HepG2 (cell line): ENCODE measurements around the gene PSORS1C2. TPM values are rescaled to one million over a fixed set of nuclear protein-coding genes. Genes with fewer than 3 reads are reported as not detected.
A peak's percentile ranks its signal among the peaks of the same experiment; 100 is the strongest.

ENCODE experiments used
- ARID2 ChIP-seq: sonication (generic); formaldehyde crosslinking; IDR thresholded peaks from 2 replicates; pipeline ENCODE4 v1.8.1; 2022; ENCODE audit warnings: mild to moderate bottlenecking, missing genetic modification reagents, borderline replicate concordance
- CBX5 ChIP-seq: sonication (generic); formaldehyde crosslinking; IDR thresholded peaks from 2 replicates; pipeline ENCODE4 v1.4.0; 2020; ENCODE audit warnings: missing genetic modification reagents, borderline replicate concordance
- GABPB1 ChIP-seq: IDR thresholded peaks from 2 replicates; pipeline ENCODE4 v1.6.1; 2016; ENCODE audit warnings: mild to moderate bottlenecking, missing genetic modification reagents, moderate library complexity, missing compliant biosample characterization
- HNF4A ChIP-seq: sonication (generic); formaldehyde crosslinking; IDR thresholded peaks from 2 replicates; pipeline ENCODE4 v1.4.0; 2020; ENCODE audit warnings: missing genetic modification reagents
- KAT8 ChIP-seq: IDR thresholded peaks from 2 replicates; pipeline ENCODE4 v1.6.1; 2016; ENCODE audit warnings: missing genetic modification reagents, missing compliant biosample characterization
- MEIS2 ChIP-seq: sonication (generic); formaldehyde crosslinking; IDR thresholded peaks from 2 replicates; pipeline ENCODE4 v1.9.0; 2021; ENCODE audit warnings: mild to moderate bottlenecking, missing genetic modification reagents
- MTA3 ChIP-seq: sonication (generic); formaldehyde crosslinking; IDR thresholded peaks from 2 replicates; pipeline ENCODE4 v1.4.0; 2020; ENCODE audit warnings: missing genetic modification reagents
- NFE2L2 ChIP-seq: fragments of 150-350 bp; IDR thresholded peaks from 2 replicates; pipeline ENCODE4 v1.6.1; 2014; ENCODE audit warnings: low read length
- RBFOX2 ChIP-seq: fragments of 200-400 bp; formaldehyde crosslinking; IDR thresholded peaks from 2 replicates; pipeline ENCODE4 v1.6.1; 2017; ENCODE audit warnings: low read depth, mild to moderate bottlenecking, low read length
- RFX1 ChIP-seq: fragments of 450-650 bp; IDR thresholded peaks from 2 replicates; pipeline ENCODE4 v1.6.1; 2017
- SUZ12 ChIP-seq: fragments of 150-350 bp; IDR thresholded peaks from 2 replicates; pipeline ENCODE4 v1.6.1; 2014; ENCODE audit warnings: low read depth, low read length
- TFDP2 ChIP-seq: sonication (generic); formaldehyde crosslinking; IDR thresholded peaks from 2 replicates; pipeline ENCODE4 v1.4.0; 2020; ENCODE audit warnings: missing genetic modification reagents
- ZNF501 ChIP-seq: sonication (generic); formaldehyde crosslinking; IDR thresholded peaks from 2 replicates; pipeline ENCODE4 v1.5.1; 2020; ENCODE audit warnings: mild to moderate bottlenecking, moderate library complexity, missing genetic modification reagents
- ZNF703 ChIP-seq: sonication (generic); formaldehyde crosslinking; IDR thresholded peaks from 2 replicates; pipeline ENCODE4 v1.5.1; 2020; ENCODE audit warnings: missing genetic modification reagents, mild to moderate bottlenecking, moderate library complexity, borderline replicate concordance
- ZNF883 ChIP-seq: sonication (generic); formaldehyde crosslinking; IDR thresholded peaks from 2 replicates; pipeline ENCODE4 v1.5.1; 2020; ENCODE audit warnings: mild to moderate bottlenecking, missing genetic modification reagents; ENCODE audit errors: not compliant biosample characterization
- polyA plus RNA-seq, 8 experiments: library from polyadenylated mRNA; depleted of rRNA in 3 of 8; stranded (reverse) in 7 of 8; unstranded in 1 of 8; fragments of >200 nt; fragmentation: Illumina TruSeq in 4 of 8; extraction: Trizol in 4 of 8; gene quantifications; 2 replicates each; pipeline versions ENCODE4 v1.2.1 to v1.2.3, GENCODE V29; 2011 to 2016; ENCODE audit warnings: low read depth in 4 of 8, missing spikeins in 1 of 8, mixed read lengths in 1 of 8; ENCODE audit not compliant: insufficient read depth in 1 of 8
- total RNA-seq, 5 experiments: library from RNA; depleted of rRNA; stranded (reverse); fragments of >200 nt; fragmentation: Illumina TruSeq; extraction: Trizol; gene quantifications; 2 replicates each; pipeline ENCODE4 v1.2.3, GENCODE V29; 2016; ENCODE audit warnings: low read depth in 1 of 5
- TF ChIP-seq, protein P1 (sequence below): sonication (generic); formaldehyde crosslinking; IDR thresholded peaks from 2 replicates; pipeline ENCODE4 v1.4.0; 2020; ENCODE audit warnings: mild to moderate bottlenecking, missing genetic modification reagents
- TF ChIP-seq, protein P2 (sequence below): sonication (generic); formaldehyde crosslinking; IDR thresholded peaks from 2 replicates; pipeline ENCODE4 v1.4.0; 2020; ENCODE audit warnings: missing genetic modification reagents, borderline replicate concordance

Gene PSORS1C2
- total and polyA plus RNA-seq, 2 of the 13 experiments (the other 11 are each of a cell fraction or from before 2014, with no cell fraction given) = not detected

- TF ChIP-seq, protein P1, sequence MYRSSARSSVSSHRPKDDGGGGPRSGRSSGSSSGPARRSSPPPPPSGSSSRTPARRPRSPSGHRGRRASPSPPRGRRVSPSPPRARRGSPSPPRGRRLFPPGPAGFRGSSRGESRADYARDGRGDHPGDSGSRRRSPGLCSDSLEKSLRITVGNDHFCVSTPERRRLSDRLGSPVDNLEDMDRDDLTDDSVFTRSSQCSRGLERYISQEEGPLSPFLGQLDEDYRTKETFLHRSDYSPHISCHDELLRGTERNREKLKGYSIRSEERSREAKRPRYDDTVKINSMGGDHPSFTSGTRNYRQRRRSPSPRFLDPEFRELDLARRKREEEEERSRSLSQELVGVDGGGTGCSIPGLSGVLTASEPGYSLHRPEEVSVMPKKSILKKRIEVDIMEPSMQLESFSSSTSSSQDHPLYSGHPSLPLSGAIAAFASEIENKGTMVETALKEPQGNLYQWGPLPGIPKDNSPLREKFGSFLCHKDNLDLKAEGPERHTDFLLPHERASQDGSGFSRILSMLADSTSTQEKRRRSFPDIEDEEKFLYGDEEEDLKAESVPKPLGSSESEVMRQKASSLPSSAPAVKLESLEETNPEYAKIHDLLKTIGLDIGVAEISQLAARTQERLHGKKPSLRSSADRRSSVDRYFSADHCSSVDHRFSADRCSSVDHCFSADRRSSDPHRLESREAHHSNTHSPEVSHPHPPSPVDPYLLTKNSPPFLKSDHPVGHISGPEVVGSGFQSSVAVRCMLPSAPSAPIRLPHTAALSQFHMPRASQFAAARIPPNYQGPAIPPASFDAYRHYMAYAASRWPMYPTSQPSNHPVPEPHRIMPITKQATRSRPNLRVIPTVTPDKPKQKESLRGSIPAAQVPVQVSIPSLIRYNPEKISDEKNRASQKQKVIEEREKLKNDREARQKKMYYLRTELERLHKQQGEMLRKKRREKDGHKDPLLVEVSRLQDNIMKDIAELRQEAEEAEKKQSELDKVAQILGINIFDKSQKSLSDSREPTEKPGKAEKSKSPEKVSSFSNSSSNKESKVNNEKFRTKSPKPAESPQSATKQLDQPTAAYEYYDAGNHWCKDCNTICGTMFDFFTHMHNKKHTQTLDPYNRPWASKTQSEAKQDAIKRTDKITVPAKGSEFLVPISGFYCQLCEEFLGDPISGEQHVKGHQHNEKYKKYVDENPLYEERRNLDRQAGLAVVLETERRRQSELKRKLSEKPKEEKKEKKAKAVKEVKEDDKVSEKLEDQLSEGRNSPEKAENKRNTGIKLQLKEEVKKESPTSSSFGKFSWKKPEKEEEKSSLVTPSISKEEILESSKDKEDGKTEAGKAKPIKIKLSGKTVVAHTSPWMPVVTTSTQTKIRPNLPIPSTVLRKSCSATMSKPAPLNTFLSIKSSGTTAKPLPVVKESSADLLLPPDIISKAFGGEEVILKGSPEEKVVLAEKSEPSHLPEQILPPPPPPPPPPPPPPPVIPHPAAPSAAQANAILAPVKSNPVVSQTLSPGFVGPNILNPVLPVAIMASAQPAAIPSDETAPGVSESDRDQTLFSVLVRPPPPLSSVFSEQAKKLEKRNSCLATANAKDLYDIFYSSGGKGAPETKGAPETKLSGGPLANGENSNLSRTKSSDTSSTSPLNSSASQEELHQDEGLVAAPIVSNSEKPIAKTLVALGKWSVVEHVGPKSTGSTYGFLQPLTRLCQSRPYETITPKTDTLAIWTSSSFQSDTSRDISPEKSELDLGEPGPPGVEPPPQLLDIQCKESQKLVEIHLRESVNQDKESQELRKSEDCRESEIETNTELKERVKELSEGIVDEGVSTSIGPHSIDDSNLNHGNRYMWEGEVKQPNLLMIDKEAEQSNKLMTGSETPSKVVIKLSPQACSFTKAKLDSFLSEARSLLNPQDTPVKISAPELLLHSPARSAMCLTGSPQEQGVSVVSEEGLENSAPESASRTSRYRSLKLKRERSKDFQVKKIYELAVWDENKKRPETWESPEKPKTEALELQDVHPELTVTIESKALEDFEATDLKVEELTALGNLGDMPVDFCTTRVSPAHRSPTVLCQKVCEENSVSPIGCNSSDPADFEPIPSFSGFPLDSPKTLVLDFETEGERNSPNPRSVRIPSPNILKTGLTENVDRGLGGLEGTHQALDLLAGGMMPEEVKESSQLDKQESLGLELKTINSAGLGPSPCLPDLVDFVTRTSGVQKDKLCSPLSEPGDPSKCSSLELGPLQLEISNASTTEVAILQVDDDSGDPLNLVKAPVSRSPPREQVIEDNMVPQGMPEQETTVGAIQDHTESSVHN = no peak
- TF ChIP-seq TFDP2 (CRISPR knock-in tag) (peak; percentile 57), MEIS2 (CRISPR knock-in tag) (no peak), RFX1 (no peak), SUZ12 (no peak), NFE2L2 (no peak), ARID2 (CRISPR knock-in tag) (no peak; the same call in 1 of the 2 replicates), ZNF501 (CRISPR knock-in tag) (peak; percentile 37; the same call in 1 of the 2 replicates), GABPB1 (CRISPR knock-in tag) (peak; percentile 79), ZNF703 (CRISPR knock-in tag) (no peak), ZNF883 (CRISPR knock-in tag) (peak; percentile 44), RBFOX2 (peak; percentile 67), HNF4A (CRISPR knock-in tag) (peak; percentile 88), CBX5 (CRISPR knock-in tag) (no peak; the same call in 1 of the 2 replicates), KAT8 (CRISPR knock-in tag) (peak; percentile 81), MTA3 (no peak)
- TF ChIP-seq, protein P2, sequence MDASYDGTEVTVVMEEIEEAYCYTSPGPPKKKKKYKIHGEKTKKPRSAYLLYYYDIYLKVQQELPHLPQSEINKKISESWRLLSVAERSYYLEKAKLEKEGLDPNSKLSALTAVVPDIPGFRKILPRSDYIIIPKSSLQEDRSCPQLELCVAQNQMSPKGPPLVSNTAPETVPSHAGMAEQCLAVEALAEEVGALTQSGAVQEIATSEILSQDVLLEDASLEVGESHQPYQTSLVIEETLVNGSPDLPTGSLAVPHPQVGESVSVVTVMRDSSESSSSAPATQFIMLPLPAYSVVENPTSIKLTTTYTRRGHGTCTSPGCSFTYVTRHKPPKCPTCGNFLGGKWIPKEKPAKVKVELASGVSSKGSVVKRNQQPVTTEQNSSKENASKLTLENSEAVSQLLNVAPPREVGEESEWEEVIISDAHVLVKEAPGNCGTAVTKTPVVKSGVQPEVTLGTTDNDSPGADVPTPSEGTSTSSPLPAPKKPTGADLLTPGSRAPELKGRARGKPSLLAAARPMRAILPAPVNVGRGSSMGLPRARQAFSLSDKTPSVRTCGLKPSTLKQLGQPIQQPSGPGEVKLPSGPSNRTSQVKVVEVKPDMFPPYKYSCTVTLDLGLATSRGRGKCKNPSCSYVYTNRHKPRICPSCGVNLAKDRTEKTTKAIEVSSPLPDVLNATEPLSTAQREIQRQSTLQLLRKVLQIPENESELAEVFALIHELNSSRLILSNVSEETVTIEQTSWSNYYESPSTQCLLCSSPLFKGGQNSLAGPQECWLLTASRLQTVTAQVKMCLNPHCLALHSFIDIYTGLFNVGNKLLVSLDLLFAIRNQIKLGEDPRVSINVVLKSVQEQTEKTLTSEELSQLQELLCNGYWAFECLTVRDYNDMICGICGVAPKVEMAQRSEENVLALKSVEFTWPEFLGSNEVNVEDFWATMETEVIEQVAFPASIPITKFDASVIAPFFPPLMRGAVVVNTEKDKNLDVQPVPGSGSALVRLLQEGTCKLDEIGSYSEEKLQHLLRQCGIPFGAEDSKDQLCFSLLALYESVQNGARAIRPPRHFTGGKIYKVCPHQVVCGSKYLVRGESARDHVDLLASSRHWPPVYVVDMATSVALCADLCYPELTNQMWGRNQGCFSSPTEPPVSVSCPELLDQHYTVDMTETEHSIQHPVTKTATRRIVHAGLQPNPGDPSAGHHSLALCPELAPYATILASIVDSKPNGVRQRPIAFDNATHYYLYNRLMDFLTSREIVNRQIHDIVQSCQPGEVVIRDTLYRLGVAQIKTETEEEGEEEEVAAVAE = no peak; the same call in 1 of the 2 replicates
Measured at GRCh38 chr6:31186052-31186734, 47.3 kb upstream of the PSORS1C2 start (continued).
